ENCODE data around the gene RAD51D. TPM values are rescaled to one million over a fixed set of nuclear protein-coding genes. Genes with fewer than 3 reads are reported as not detected.
"Not testable (repeated sequence)": the region's sequence is repeated elsewhere in the genome, so short reads cannot be mapped to it uniquely, and the experiment has no call there.

The RAD51D gene
- total RNA-seq, 1 donor from 2014 or later, result 31.4 TPM

DNA sequence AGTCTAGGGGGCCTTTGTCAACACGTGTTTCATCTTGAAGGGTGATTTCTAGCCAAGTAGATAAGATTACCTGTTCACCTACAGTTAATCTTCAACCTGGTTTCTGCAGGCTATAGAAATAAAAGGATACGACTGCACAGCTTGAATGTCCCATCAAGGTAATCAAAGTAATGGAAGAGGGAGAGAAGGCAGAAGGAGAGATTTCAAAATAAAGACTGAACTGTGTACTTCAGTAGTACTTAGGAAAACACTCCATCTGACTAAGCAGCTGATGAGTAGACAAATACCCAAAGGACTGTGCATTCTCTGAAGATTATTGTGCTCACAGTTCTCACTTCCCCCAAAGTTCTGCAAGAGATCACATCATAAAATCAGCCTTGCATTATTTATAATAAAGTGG lies 50.3 kb downstream of the RAD51D start:
- intact Hi-C loops (cut with micrococcal nuclease), result no loop called here

DNA sequence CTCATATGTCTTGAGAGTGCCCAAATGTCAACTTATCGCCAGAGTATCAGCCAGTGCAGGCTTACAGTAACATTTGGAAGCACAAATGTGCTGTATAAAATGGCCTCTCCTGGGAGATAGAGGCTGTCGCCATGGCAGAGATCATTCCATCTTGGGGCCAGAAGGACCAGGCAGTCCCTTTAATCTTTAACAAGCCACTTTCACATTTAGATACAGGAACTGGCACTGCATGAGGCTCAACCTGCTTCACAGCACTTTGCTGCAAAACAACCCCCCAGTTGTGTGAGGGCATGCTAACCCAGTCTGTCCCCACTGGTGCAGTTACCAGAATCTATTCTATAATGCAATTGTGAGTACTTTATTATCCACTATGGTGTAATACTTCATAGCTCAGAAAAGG lies 51.4 kb downstream of the RAD51D start:
- intact Hi-C loops (cut with micrococcal nuclease), result no loop called here

DNA sequence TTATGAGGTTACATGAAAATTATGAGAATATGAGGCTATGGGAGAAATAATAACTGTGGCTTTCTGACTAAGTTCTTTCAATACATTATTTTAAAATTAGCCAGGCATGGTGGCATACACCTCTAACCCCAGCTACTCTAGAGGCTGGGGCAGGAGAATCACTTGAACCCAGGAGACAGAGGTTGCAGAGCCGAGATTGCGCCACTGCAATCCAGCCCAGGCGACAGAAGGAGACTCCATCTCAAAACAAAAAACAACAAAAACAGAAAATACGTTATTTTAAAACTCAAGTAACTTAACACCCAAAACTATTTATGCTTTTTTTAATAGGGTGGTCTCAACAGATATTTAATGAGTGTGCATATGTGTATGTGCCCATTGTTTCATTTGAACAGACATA lies 53.8 kb downstream of the RAD51D start:
- intact Hi-C loops (cut with micrococcal nuclease), result no loop called here

DNA sequence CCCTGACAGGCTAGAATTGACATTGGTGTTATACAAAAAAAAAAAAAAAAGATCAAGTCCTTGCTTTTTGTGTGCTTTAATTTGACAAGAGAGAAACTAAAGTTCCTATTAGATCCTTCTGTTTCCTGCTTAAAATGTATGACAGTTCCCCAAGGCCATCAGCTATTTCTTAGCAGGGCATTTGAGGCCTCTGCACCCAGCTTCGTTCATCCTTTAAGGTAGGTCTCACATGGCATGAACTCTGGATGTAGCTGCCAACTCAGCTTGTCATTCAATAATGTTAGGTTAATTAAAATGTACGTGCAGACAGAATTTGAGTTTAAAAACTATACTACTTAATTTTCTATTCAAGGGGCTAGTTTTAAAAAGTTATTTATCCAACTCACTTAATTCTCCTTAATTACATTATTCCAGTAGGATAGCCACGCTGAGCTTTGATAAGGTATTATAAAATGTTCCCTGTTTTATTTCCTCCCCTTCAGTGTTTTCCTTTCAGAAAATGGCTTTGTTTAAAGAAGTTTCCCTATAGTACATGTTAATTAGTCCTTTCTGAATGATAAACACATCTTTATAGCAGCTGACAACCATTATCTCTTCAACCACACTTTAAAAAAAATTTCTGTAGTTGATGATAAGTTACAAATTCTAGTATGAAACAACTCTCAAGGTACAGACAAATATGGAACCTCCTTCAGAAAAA lies 55.0 kb downstream of the RAD51D start:
- intact Hi-C loops (cut with micrococcal nuclease), result loop anchor here (5.0 kb wide), 1 partner anchor 42 kb away; no protein-coding TSS in a partner anchor

DNA sequence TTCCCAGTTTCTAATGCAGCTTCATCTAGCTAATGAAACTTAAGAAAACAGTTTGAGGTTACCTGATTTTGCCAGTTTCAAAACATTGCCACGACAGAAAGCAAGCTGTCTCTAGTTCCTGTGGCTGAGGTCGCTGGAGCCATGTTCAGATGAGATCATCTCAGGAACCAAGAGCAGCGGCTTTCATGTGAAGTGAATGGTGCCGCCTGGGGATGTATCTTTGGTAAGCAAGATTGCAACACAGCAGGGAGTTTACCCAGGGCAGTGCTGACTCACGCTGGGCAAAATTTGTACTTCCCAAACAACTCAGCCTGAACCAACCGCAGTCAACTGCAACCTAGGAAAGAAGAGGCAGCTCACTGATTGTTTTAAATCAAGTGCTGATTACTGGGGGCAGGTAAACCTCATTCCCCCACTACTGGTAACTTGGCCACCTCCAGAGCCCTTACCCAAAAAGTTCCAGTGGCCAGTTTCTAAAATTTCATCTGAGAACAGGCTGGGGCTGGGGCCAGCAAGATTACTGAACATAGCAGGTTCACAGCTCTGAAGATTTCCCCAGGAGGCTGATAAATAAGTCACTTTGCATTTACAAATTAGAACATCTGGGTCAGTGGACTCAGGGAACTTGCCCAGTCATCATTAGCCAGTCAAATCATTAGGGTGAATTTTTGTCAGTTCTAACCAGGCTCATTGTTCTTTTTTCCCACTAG lies 56.0 kb downstream of the RAD51D start, which contains the start of gene RFFL:
RFFL (minus strand) TSS at position 194 of the 710 bp plus-strand sequence. CDS start 37,154 bp downstream, outside the sequence.
- intact Hi-C loops (cut with micrococcal nuclease), result loop anchor here (1.0 to 5.0 kb wide), 6 partner anchors 12 to 82 kb away; no protein-coding TSS in a partner anchor

DNA sequence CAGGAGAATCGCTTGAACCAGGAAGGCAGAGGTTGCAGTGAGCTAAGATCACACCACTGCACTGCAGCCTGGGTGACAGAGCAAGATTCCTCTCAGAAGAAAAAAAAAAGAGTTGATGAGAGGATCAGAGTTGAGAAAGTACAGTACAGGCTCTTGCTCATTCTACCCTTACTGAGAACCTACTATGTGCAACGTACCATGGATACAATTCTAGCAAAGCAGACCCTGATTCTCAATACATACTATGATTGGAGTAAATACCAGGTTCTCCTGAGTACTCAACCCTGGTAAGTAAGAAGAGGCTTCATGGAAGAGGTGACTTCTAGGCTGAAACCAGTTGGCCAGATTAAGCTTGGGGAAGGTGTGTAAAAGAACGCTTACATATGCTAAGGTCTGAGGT lies 57.4 kb downstream of the RAD51D start:
- intact Hi-C loops (cut with micrococcal nuclease), result loop anchor here (2.0 to 5.0 kb wide), 2 partner anchors 40 to 64 kb away; no protein-coding TSS in a partner anchor

DNA sequence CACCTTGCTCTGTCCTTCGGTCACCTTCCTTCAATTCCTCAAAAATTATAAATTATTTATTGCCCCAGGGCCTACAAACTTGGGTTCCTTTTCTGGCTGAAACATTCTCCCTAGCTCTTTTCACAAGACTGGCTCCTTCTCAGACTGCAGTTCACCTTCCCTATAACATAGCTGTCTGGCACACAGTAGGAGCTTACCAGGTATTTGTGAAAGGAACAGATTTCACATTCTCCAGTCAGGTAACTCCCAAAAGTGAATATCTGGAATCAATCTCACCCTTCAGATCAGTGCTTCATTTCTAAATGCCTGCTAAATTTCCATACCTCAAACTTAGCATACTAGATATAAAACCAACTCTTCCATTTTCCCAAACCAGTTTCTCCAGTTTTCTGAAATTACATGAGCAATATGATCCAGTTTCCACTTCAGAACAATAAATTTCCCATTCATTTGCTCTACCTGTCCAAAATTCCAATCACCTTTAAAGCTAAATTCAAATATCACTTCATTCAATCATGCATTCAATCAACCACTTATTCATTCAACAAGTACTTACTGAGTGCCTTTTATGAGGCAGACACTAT lies 62.2 kb downstream of the RAD51D start:
- intact Hi-C loops (cut with micrococcal nuclease), result no loop called here

DNA sequence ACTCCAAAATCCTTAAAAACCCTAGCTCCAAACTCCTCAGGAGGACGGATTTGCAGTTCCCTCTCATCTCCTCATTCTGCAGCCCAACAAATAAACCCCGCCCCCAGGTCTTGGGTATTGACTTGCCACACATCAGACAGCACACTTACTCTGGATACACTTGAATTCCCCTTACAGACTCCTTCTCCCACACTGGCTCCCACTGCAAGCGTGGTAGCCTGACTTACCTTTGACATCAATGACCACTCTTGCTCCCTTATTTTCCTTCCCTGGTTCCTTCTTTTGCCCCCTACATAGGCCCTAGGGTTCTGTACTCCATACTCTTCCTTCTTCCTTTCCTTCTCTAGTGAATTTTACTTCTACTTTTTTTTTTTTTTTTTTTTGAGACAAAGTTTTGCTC lies 63.6 kb downstream of the RAD51D start:
- intact Hi-C loops (cut with micrococcal nuclease), result no loop called here

DNA sequence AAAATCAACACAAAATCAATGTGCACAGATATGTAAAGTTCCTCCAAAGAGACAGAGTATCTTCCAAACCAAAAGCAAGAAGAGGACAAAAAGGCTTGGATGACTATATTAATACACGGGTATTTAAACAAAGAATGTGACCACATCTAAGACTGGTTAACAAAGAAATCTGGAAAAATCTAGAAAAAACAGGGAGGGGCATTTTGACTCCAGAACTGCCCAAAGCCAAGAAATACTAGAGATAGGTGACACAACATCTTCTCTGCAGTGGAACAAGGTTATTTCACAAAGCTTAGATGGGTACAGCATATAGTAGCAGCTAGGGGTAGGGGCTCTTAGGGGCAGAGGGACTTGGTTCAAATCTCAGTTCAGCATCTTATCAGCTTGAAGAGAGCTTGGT lies 66.5 kb downstream of the RAD51D start:
- intact Hi-C loops (cut with micrococcal nuclease), result no loop called here

DNA sequence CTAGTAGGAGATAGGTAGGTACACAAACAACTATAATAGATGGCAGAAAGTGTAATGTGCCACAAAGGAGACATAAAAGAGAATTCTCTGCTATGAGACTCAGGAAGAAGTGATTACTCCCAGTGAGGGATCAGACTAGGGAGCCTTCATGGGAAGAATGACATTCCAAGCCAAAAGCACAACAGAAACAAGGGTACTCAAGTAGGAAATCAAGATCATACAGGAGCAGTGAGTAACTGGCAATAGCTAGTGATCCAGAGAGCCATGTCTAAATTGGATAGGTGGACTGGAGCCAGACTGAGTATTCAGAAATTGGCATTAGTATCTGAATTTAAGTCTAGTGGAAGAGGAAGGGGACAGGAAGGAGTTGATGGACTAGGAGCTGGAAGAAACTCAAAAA lies 66.9 kb downstream of the RAD51D start:
- intact Hi-C loops (cut with micrococcal nuclease), result no loop called here

DNA sequence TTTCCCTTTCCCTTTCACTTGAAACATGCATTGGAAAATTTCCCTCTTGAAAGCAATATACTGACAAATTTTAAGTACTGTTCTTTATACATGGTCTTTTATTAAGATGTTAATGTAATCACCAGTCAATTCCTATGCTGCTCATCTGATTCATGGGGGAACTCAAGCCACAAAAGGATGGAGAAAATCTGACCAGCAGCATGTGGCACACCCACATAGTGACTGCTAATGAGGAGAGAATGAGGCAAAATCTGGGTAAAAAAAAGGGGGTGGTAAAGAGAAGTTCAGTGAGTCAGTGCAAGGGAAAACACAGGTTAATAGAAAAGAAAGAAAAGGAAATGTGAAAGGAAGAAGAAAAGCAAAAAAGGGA lies 67.4 kb downstream of the RAD51D start:
- intact Hi-C loops (cut with micrococcal nuclease), result no loop called here

DNA sequence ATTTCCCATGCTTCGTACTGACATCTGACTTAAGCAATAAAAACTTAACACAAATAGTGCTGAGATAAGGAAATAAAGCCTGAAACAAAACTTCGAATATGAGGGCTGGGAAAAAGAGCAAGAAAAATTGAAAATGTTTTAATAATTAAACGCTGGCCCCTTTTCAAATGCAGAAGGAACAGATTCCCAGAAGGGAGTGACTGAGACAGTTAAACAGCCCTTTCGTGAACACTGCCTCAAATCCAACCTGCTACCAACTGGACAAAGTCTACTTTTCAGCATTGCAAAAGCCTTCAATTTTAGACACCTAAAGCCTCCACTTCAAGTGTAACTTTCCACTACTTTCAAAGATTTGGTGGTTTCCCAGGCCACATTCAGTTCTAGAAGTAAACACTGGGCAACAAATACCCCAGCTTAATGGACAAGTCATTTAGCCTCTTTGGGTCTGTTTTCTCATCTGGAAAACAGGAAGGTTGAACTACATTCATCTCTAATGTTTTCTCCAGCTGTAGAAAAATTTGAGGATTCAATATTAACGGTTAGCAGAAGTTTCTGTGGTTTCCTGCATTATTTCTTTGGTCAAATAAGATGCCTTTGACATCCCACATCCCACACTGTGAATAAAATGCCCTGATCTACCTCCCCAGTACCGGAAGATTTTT lies 68.0 kb downstream of the RAD51D start:
- intact Hi-C loops (cut with micrococcal nuclease), result loop anchor here (1.0 to 2.0 kb wide), 2 partner anchors 12 to 29 kb away; partner anchors contain the start of gene RFFL

DNA sequence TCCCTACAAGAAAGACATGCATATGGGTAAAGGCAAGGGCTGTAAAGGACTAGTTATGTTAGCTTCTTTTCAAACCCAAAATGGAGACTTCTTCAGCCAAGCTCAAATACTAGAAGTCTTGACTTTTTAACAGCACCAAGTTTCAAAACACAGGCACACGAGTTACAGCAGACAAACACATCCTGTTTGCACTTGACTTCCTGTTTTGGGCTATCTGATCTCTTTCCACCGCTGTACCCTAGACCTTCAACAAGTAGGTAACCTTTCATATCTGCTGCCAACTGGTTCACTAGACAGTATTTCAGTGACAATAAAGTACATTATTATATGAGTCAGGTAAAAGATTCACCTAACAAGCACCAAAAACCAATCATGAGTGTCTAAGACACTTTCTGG lies 68.5 kb downstream of the RAD51D start:
- intact Hi-C loops (cut with micrococcal nuclease), result loop anchor here (1.0 to 2.0 kb wide), 2 partner anchors 12 to 28 kb away; partner anchors contain the start of gene RFFL

DNA sequence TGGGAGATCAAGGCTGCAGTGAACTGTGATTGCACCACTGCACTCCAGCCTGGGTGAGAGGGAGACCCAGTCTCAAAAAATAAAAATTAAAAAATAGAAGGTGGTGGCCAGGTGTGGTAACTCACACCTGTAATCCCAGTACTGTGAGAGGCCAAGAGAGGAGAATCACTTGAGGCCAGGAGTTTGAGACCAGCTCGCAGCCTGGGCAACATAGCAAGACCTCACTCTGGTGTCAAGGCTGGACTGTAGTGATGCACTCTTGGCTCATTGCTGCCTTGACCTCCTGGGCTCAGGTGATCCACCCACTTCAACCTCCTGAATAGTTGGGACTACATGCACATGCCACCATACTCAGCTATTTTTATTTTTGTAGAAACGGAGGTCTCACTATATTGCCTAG lies 69.5 kb downstream of the RAD51D start:
- intact Hi-C loops (cut with micrococcal nuclease), result loop anchor here (2.0 kb wide), 1 partner anchor 27 kb away; no protein-coding TSS in a partner anchor

DNA sequence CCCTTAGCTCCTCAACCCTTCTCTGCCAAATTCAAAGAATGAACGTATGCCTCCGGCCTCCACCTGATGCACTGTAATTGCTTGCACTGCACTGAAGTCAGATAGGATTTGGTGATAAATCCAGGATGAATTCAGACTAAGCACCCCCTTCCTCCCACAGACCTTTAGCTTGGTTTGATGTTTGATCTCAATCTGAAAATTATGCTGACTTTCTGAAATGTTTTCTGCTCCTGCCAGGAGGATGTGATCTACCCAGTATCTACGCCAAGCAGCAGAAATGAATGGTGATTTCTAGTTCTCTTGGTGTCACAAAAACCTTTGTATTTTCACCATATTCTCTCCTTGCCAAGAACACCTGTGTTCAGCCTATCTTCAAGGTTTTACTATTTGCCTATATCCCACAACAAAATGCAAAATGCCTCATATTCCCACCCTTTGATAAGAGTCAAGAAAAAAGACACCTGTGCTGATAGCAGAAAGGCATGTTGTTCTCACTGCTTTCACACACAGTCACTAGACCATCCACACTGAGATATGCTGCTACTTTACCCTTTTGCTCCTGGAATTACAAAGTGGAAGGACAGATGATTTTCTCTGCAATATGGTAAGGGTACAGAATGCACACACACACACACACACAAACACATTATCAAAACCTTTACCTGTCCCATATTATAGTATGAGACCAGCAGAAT lies 70.8 kb downstream of the RAD51D start:
- intact Hi-C loops (cut with micrococcal nuclease), result no loop called here

DNA sequence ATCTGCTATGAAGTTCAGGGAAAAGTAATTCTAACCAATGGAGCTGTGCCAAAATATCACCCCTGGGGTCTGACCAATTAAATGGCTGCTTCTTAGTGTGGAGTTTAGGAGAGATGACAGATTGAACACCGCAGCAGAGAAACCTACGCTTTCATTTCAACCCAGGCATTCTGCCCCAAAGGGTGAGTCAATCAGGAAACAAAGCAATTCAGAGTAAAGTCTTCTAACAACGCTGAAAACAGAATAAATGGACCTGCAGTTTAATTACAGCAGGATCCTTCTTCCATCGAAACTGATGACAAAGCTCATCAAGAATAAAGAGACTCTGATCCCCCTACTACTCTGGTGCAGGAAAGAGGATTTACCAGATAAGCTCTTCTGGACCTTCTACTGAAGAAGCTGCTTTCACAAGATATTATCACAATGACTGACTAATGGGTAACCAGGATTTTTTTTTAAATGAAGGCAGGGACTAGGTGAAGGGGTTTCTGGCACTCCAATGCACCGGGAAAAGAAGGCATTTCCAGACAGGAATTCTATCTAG lies 72.8 kb downstream of the RAD51D start:
- intact Hi-C loops (cut with micrococcal nuclease), result loop anchor here (1.0 to 2.0 kb wide), 3 partner anchors 16 to 66 kb away; partner anchors contain the start of genes LIG3 and RFFL

DNA sequence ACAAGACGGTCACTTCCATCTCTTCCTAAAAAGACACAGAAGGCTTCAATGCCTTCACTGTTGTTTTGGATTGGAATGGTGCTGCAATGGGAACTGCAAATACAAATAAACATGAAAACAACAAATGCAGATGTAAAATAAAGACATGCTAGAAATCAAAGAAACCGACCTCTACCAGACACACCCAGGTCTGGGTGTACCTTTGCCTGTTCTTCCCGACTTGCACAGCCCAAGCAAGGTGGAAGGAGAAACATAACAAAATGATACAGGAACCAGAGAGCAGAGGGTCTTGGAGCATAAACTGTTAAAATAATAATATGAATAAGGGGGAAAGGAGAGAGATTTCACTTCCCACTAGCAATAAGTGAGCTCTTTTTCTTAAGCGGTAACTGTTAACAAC lies 73.4 kb downstream of the RAD51D start:
- intact Hi-C loops (cut with micrococcal nuclease), result loop anchor here (1.0 to 2.0 kb wide), 3 partner anchors 17 to 65 kb away; partner anchors contain the start of genes LIG3 and RFFL

DNA sequence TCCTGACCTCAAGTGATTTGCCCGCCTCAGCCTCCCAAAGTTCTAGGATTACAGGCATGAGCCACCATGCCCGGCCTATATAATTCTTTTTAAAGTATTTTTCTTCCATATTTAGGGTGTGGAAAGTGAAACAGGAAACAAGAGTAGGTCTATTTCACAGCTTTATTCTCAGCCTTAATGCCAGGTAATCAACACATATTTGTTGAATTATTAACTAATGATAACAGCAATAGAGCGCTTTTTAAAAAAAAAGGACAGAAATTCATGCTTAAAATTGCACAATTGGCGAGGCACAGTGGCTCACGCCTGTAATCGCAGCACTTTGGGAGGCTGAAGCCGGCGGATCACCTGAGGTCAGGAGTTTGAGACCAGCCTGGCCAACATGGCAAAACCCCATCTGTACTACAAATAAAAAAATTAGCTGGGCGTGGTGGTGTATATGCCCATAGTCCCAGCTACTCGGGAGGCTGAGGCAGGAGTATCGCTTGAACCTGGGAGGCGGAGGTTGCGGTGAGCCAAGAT lies 74.1 kb downstream of the RAD51D start:
- intact Hi-C loops (cut with micrococcal nuclease), result not testable (repeated sequence)

DNA sequence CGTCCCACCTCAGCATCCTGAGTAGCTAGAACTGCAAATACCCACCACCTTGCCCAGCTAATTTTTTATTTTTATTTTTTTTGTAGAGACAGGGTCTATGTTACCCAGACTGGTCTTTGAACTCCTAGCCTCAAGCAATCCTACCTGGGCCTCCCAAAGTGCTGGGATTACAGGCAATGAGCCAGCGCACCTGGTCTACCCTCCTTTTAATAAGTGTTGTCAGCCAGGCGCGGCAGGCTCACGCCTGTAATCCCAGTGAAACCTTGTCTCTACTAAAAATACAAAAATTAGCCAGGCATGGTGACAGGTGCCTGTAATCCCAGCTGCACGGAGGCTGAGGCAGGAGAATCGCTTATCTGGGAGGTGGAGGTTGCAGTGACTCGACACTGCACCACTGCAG lies 75.5 kb downstream of the RAD51D start:
- intact Hi-C loops (cut with micrococcal nuclease), result no loop called here

Data from T-helper 2 cell treated with Interferon-gamma antibody and Interleukin-4, amounts not matched to agents 100 ng/mL and 5 ng/mL, for 36 hours (primary cell).